ENCODE data around the gene GPR137B. TPM values are rescaled to one million over a fixed set of nuclear protein-coding genes. Genes with fewer than 3 reads are reported as not detected.

Gene GPR137B
- total RNA-seq, 1 donor from 2014 or later, result 36.7 TPM

GRCh38 chr1:236099355-236099974 is 42.9 kb upstream of the GPR137B start:
- Histone ChIP-seq H3K27ac (replicated peaks) (no peak overlapping the region), H3K4me3 (no peak overlapping the region), H3K27me3 (ENCODE audit: low read depth) (peaks cover 4% of the 10 kb centered on the region), H3K9me3 (replicated peaks) (peaks cover 6% of the 10 kb centered on the region), H3K4me1 (no peaks in the 10 kb centered on the region), H3K36me3 (no peaks in the 10 kb centered on the region)
- TF ChIP-seq, protein P1, sequence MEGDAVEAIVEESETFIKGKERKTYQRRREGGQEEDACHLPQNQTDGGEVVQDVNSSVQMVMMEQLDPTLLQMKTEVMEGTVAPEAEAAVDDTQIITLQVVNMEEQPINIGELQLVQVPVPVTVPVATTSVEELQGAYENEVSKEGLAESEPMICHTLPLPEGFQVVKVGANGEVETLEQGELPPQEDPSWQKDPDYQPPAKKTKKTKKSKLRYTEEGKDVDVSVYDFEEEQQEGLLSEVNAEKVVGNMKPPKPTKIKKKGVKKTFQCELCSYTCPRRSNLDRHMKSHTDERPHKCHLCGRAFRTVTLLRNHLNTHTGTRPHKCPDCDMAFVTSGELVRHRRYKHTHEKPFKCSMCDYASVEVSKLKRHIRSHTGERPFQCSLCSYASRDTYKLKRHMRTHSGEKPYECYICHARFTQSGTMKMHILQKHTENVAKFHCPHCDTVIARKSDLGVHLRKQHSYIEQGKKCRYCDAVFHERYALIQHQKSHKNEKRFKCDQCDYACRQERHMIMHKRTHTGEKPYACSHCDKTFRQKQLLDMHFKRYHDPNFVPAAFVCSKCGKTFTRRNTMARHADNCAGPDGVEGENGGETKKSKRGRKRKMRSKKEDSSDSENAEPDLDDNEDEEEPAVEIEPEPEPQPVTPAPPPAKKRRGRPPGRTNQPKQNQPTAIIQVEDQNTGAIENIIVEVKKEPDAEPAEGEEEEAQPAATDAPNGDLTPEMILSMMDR (IDR thresholded peaks at IDR 0.05; ENCODE audit: borderline replicate concordance), result no peak
- no peak for DNase-seq
- intact Hi-C loops (cut with micrococcal nuclease), result no loop called here

DNA sequence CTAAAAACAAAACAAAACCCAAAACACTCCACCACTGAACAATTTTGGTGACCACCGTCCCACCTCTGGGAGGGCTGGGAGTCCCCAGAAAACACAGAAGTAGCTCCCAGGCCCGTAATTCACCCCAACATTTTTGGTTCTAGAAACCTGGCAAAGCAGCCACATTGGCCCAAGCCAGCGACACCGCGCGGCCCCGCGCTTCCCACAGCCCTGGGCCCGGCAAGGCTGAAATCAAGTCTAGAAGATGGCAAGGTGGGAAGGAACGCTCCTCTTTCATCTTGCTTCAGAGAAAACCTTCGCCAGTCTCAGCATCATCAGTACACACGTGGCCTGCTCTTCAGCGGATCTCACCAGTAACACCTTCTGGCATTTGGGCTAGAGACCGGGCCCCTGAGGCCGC is 41.5 kb upstream of the GPR137B start:
- DNase-seq, result no peak
- Histone ChIP-seq H3K4me3 (no peak overlapping the region), H3K27ac (replicated peaks) (no peak overlapping the region), H3K27me3 (ENCODE audit: low read depth) (peaks cover 4% of the 10 kb centered on the region), H3K9me3 (replicated peaks) (peaks cover 6% of the 10 kb centered on the region), H3K36me3 (no peaks in the 10 kb centered on the region), H3K4me1 (no peaks in the 10 kb centered on the region)
- intact Hi-C loops (cut with micrococcal nuclease), result loop anchor here (10.0 kb wide), 1 partner anchor 674 kb away; no protein-coding TSS in a partner anchor
- TF ChIP-seq, protein P1 (IDR thresholded peaks at IDR 0.05; ENCODE audit: borderline replicate concordance), result no peak

DNA sequence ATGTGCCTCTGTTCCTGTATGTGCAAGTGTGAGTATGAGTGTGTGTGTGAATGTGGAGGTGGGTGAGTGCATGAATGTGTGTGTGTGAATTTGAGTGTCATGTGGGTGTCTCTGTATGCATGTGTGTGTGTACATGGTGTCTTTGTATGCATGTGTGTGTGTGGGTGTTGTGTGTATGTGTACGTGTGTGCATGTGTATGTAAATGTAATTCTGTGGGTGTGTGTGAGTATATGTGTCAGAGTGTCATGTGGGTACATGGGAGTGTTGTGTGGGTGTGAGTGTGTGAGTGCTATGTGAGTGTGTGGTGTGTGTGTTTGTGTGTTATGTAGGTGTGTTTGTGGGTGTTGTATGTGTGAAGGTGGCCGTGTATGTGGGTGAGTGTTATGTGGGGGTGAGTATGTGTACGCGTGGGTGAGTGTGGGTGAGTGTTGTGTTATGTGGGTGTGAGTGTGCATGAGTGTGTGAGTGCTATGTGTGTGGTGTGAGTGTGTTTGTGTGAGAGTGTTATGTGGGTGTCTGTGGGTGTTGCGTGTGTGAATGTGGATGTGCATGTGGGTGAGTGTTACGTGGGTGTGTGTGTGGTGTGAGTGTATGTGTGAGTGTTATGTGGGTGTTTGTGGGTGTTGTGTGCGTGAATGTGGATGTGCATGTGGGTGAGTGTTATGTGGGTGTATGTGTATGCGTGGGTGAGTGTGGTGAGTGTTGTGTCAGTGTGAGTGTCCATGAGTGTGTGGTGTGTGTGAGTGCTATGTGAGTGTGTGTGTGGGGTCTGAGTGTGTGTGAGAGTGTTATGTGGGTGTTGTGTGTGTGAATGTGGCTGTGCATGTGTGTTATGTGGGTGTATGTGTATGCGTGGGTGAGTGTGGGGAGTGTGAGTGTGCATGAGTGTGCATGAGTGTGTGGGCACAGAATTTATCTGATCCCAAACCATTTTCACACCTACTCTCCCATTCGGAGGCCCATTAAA is 40.8 kb upstream of the GPR137B start:
- H3K9me3 ChIP-seq (replicated peaks), result peaks cover 3% of the 10 kb centered on the region
- no peak overlapping the region for H3K4me3 ChIP-seq
- no peaks in the 10 kb centered on the region for H3K36me3 ChIP-seq
- DNase-seq, result no peak
- no peak overlapping the region for H3K27ac ChIP-seq (replicated peaks)
- H3K4me1 ChIP-seq, result no peaks in the 10 kb centered on the region
- TF ChIP-seq, protein P1 (IDR thresholded peaks at IDR 0.05; ENCODE audit: borderline replicate concordance), result no peak
- H3K27me3 ChIP-seq (ENCODE audit: low read depth), result peaks cover 4% of the 10 kb centered on the region
- intact Hi-C loops (cut with micrococcal nuclease), result loop anchor here (10.0 kb wide), 1 partner anchor 673 kb away; no protein-coding TSS in a partner anchor

DNA sequence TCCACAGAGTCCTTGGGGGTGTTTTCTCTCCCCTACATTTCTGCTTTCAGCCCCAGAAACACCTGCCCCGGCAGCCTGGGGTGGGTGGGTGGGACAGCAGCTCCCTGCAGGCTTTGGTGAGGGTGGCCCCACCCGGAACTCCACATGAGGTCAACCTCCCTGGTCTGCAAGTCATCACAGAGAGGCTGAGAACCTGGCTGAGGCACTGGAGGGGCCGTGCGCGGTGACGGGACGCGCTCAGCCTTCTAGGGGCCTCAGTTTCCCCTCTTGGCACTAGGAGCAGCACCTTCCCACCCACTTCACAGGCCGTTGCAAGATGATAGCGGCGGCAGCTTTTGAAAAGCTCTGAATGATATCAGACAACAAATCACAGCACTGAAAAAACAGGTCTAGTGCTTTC is 39.7 kb upstream of the GPR137B start:
- Histone ChIP-seq H3K4me1 (no peaks in the 10 kb centered on the region), H3K27ac (replicated peaks) (no peak overlapping the region), H3K9me3 (replicated peaks) (no peaks in the 10 kb centered on the region), H3K4me3 (no peak overlapping the region), H3K36me3 (no peaks in the 10 kb centered on the region), H3K27me3 (ENCODE audit: low read depth) (peaks cover 4% of the 10 kb centered on the region)
- DNase-seq, result no peak
- intact Hi-C loops (cut with micrococcal nuclease), result loop anchor here (10.0 kb wide), 1 partner anchor 672 kb away; no protein-coding TSS in a partner anchor
- TF ChIP-seq, protein P1 (IDR thresholded peaks at IDR 0.05; ENCODE audit: borderline replicate concordance), result no peak

GRCh38 chr1:236103059-236103458 is 39.3 kb upstream of the GPR137B start:
- H3K27ac ChIP-seq (replicated peaks), result no peak overlapping the region
- intact Hi-C loops (cut with micrococcal nuclease), result loop anchor here (10.0 kb wide), 1 partner anchor 672 kb away; no protein-coding TSS in a partner anchor
- TF ChIP-seq, protein P1 (IDR thresholded peaks at IDR 0.05; ENCODE audit: borderline replicate concordance), result no peak
- no peak for DNase-seq
- H3K27me3 ChIP-seq (ENCODE audit: low read depth), result peaks cover 4% of the 10 kb centered on the region
- no peaks in the 10 kb centered on the region for H3K36me3 ChIP-seq
- H3K4me1 ChIP-seq, result no peaks in the 10 kb centered on the region
- no peak overlapping the region for H3K4me3 ChIP-seq
- no peaks in the 10 kb centered on the region for H3K9me3 ChIP-seq (replicated peaks)
